Islet precursor cell (in vitro differentiated cells): ENCODE results near the gene ARHGEF28.

Experiments
- DNase-seq: peaks from one replicate; pipeline ENCODE4 v3.0.0-alpha.2; 2018

Gene ARHGEF28

DNA sequence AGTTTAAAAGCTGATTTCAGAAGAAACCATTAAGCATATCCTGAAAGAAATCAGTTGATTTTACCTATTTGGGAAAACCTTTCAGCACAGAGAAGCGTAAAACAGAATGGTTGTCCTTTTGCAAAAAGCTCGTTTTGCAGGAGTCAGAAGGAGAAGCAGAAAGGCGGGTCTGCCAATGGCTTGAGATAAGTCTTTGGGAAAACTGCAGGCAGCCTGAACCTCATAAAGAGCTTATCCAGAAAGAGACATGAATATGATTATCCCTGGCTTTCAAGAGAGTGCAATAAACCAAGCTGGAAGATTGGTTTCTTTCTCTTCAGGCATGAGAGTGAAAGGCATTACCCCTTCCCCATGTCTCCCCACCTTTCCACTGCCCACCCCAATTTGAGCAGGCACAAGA lies 353.3 kb downstream of the ARHGEF28 start:
- no peak for DNase-seq

DNA sequence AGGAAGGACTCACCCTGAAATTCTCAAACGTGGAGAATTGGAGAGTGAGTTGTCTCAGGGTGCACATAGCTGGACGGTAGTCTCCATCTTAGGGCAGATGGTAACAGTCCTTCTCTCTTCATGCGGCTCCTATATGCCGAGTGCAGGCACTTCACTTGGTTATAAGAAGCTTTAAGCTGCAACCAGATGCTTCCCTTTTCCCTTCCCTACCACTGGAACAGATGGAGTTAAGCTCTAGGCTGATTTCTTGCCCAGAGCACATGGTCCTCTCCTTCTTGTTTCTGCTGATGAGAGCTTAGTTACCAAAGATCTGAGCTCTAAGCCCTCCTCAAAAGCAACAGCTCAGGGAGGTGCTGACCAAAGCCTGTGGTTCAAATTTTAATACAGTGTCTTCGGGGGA lies 355.7 kb downstream of the ARHGEF28 start:
- no peak for DNase-seq

DNA sequence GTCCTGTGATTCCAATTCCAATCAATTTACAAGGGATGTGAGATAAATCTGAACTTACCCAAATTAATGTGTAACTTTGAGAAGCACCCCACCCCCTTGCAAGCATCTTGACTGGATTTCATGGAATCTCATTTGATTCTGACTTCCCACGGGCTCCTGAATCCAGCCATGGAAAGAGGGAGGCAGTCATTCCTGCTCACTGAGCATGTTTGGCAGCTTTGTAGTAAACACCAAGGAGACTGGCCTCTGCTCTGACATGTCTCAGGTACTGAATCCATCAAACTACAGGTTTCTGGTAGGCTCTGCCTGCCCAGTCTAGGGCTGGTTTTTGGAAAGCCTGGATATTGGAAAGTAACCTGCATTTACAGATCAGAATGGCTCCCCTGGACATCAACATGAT lies 357.6 kb downstream of the ARHGEF28 start:
- DNase-seq: no peak

DNA sequence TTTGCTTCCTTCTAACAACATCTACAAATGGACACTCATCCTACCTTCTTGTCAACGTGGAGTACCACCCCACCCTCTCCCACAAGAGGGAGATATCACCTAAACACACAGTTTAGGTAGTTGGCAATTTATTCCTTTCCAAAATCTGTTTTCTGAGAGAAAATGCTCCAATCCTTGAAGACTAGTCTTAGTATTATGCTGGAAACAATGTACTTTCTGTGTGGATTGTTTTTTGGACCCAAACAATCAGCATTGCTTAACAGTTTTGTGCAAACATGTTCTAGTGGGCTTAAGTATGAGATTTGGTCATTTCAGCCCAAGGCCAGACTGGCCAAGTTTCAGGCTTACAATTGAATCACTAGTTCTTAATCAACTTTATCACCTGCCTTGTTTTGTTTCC lies 359.1 kb downstream of the ARHGEF28 start:
- no peak for DNase-seq

DNA sequence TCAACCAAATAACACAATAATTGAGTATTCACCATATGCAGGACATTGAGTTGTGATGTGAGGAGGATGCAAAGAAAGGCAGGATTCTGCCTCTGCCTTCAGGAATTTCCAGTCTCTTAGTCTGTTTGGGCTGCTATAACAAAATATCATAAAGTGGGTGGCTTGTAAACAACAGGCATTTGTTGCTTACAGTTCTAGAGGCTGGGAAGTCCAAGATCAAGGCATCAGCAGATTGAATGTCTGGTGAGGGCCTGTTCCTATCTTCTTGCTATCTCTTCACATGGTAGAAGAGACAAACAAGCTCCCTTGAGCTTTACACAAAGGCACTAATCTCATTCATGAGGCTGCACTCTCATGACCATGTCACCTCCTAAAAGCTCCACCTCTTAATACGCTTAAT lies 360.7 kb downstream of the ARHGEF28 start:
- no peak for DNase-seq

DNA sequence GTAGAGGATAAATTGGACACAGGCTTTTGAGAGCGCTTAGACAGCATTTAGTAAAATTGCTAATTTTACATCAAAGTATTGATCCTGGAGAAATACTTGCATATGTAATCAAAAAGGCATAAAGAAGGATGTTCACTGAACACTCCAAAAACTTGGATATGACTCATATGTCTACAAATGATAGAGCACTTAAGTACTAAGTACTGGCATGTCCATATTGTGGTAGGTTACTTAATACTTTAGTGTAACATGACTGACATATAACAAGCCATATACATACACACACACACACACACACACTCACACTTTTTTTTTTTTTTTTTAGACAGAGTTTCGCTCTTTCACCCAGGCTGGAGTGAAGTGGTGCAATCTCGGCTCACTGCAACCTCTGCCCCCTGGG lies 361.9 kb downstream of the ARHGEF28 start:
- DNase-seq: no peak

DNA sequence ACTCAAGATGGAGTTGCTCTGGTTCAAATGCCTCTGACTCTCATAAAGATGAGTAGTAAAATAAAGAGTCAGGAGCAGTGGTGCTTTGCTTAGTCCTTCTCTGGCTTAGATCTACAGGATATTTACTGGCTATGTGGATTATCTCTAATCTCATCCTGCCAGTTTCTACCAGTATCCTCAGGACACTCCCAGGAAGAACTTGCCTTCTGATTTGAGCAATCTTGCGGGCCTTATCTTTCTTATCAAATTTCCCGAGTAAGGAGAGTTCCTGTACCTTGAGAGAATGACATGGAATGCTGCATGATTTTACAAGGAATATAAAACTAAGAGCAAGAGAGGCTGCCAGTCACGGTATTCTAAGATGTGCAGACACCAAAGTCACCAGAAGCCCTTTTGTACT lies 364.0 kb downstream of the ARHGEF28 start:
- no peak for DNase-seq
